ENCODE measurements around the gene MSTO1.
"Not testable (repeated sequence)": the region's sequence is repeated elsewhere in the genome, so short reads cannot be mapped to it uniquely, and the experiment has no call there.

The MSTO1 gene

DNA sequence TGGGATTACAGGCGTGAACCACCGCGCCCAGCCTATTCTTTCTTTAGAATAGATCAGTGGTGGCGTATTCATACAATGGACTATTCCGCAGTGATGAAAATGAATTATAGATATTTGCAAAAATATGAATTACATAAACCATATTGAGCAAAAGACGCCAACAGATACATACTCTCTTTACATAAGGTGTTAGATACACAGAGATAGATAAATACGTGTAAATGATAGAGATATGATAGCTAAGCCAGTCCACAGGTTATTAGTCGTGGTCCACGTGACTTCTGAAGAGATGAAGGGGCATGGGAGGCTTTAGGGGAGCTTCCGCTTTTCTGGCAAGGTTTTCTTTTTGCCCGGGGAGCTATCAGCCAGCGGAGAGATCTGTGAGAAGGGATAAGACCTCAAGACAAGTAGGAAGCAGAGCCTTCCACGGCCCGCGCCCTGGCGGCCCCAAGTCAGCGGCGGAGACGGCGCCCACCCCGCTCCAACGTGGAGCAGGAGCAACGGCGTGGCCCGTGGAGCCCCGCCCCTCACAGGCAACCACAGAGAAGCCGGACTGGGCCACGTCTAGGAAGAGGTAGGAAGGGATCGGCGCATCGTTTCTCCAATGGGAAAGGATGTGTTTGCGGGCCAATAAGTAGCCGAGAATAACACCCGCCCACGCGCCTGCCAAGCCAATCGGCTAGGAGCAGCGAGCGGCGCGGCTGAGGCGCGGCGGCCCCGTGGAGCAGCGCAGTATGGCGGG, at the start of gene MSTO1:
MSTO1 (plus strand) TSS at position 704 of the 742 bp plus-strand sequence; CDS start at position 735, 31 bp downstream.
- TF ChIP-seq, protein P1, sequence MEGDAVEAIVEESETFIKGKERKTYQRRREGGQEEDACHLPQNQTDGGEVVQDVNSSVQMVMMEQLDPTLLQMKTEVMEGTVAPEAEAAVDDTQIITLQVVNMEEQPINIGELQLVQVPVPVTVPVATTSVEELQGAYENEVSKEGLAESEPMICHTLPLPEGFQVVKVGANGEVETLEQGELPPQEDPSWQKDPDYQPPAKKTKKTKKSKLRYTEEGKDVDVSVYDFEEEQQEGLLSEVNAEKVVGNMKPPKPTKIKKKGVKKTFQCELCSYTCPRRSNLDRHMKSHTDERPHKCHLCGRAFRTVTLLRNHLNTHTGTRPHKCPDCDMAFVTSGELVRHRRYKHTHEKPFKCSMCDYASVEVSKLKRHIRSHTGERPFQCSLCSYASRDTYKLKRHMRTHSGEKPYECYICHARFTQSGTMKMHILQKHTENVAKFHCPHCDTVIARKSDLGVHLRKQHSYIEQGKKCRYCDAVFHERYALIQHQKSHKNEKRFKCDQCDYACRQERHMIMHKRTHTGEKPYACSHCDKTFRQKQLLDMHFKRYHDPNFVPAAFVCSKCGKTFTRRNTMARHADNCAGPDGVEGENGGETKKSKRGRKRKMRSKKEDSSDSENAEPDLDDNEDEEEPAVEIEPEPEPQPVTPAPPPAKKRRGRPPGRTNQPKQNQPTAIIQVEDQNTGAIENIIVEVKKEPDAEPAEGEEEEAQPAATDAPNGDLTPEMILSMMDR (IDR thresholded peaks at IDR 0.05; ENCODE audit: control extremely low read depth, extremely low read depth, low read depth, missing control alignments): no peak
- POLR2A ChIA-PET: interaction anchor here (0.5 kb wide), 1 partner anchor 73 kb away, joined by 3 read pairs; no protein-coding TSS in a partner anchor
- CTCF ChIA-PET: interaction anchor here (1.2 to 1.5 kb wide), 4 partner anchors 11 to 359 kb away, joined by 3 to 6 read pairs (median 4); no protein-coding TSS in a partner anchor
- peak; percentile 93 for DNase-seq (ENCODE audit: extremely low spot score)

DNA sequence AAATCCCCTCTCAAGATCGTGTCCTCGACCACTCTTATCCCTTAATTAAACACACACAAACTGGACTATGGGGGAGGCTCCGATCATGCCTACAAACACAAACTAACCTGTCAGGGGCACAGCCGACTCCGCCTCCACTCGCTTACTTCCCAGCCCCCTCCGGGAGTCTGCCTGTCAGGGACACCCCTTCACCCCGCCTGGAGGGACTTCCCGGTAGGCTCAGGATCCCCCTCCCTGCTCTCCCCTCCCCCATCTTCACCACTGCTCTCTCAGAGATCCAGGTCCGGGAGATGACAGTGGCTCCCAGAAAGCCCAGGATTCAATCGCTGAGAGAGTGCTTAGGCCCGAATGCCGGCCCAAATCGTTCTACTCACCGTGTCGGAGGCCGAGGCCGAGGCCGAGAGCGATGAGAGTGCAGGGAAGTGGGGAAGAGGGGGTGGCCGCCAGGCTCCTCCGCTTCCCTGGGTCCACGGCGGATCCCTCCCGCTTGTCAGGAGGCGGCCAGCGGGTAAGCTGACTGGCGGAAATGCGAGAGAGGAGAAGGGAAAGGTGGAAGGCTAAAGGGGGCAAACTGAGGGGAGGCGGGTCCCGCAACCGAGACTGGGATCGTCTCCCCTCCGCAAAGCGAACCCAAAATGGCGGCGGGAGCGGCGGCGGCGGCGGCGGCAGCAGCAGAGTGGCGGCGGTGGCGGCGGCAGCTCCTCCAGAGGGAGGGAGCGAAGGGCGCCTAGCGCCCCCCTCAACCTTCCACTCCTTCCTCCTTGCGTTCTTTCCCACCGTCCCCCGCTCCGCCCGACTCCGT, 48.0 kb upstream of the MSTO1 start:
- POLR2A ChIA-PET, CTCF ChIA-PET: not testable (repeated sequence)
- DNase-seq (ENCODE audit: extremely low spot score): peak; percentile 45

DNA sequence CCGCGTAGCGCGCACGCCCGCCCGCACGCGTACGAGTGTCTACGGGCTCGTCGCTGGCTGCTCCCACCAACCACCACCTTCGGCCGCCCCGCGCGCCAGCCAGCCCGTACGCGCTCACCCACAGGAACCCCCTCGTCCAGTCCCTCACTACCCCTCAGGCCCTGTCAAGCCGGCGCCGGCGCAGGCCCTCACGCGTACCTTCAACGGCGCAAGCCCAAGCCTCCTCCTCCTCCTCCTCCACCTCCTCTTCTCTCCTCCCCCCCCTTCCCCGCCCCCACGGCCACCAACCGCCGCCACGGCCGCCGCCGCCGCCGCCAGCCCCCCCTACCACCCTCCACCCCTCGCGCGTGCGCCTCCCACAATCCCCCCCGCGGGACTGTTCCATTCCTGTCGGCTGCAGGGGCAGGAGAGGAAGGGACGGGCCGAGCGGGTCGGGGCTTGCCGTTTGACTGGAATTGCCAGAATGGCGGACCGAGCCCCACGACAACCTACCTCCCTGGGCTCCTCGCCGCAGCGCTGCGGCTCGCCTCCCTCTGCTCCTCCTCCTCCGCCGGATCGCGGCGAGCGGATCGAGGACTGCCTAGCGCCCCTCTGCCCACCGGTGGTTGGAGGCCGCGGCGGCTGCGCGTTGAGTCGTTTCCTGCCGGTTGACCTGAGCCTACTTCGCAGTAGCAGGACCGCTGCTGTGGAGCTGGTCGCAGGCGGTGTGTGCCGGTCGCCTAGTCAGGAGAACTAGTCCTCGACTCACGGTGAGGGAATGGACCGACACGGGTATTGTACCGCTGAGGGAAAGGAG, 47.2 kb upstream of the MSTO1 start, which contains the start of gene ASH1L:
ASH1L (minus strand) TSS at position 223 of the 796 bp plus-strand sequence. CDS start 41,284 bp downstream, outside the sequence.
- TF ChIP-seq, protein P1 (IDR thresholded peaks at IDR 0.05; ENCODE audit: control extremely low read depth, extremely low read depth, low read depth, missing control alignments): no peak
- peak; percentile 92 for DNase-seq (ENCODE audit: extremely low spot score)
- POLR2A ChIA-PET: no interaction called here
- CTCF ChIA-PET: interaction anchor here (1.5 kb wide), 1 partner anchor 311 kb away, joined by 4 read pairs; no protein-coding TSS in a partner anchor

DNA sequence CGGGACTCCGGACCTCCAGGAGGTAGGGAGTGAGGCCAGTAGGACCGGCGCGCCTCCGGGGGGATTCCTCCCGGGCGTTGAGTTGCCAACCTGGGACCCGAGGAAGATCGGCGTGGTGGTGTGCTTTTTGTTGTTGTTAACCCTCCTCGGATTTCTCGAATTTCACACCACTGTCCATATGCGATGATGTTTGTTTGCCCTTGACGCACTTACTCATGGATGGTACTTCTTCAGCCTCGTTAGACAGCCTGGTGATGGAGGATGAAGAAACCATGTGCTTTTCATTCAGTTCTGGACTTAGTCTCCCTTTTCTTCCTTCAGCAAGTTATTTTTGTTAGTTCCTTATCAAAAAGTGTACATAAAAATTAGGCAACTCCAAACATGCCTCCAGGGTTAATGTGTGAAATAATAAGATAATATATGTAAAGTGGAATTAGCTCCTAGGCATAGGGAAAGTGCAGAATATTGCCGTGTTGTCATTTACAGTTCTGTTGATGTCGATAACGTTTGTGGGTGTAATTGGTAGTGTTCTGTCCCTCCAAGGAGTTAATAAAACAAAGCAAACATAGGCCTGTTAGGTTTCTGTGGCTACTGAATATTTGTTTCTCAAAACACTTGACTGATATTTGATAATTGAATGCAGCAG, 46.5 kb upstream of the MSTO1 start:
- DNase-seq (ENCODE audit: extremely low spot score); POLR2A ChIA-PET: not testable (repeated sequence)
- CTCF ChIA-PET: interaction anchor here (1.5 kb wide), 1 partner anchor 312 kb away, joined by 4 read pairs; no protein-coding TSS in a partner anchor

DNA sequence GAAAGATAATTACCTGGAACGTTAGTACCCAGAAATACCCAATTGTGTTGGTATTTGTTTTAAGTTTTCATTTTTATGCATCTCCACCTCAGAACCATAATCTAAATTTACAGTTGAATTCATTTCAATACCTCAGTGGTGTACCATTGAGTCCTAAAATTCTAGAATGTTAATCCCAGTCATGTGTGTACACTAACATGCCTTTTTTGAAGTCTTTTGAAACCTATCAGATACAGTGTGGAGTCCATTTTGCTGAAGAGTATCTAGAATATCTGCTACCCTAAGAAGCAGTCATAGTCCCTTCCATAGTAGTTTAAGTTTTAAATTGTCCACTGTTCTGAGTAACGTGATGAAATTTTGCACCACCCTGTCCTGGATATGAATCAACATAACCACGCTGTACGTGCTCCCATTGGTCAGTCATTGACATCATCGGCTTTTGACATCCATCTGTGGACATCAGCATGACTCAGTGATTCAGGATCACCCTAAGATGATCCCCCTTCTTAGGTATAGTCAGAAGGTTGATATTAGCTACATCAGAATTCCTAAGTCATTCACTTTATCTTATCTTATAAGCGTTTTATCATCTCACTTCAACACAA, 39.9 kb upstream of the MSTO1 start:
- ChIA-PET POLR2A (no interaction called here), CTCF (interaction anchor here (1.8 kb wide), 1 partner anchor 319 kb away, joined by 13 read pairs; no protein-coding TSS in a partner anchor)
- DNase-seq (ENCODE audit: extremely low spot score): no peak
- TF ChIP-seq, protein P1 (IDR thresholded peaks at IDR 0.05; ENCODE audit: control extremely low read depth, extremely low read depth, low read depth, missing control alignments): no peak

DNA sequence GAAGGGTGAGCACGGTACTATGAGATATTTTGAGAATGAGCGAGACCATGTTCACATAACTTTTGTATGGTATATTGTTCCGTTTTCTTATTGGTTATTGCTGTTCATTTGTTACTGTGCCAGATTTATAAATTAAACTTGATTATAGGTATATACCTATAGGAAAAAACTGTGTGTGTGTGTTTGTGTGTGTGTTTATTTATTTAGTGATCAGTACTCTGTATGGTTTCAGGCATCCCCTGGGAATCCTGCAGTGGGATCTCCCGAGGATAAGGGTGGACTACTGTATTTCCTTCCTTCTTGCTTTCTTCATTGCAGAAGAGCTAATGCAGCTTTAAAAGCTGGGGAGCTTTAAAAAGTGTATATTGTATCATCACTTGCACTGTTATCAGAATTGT, 39.4 kb upstream of the MSTO1 start:
- DNase-seq (ENCODE audit: extremely low spot score): no peak
- ChIA-PET POLR2A (no interaction called here), CTCF (interaction anchor here (0.8 to 1.8 kb wide), 3 partner anchors 158 to 319 kb away, joined by 3 to 13 read pairs (median 3); no protein-coding TSS in a partner anchor)
- TF ChIP-seq, protein P1 (IDR thresholded peaks at IDR 0.05; ENCODE audit: control extremely low read depth, extremely low read depth, low read depth, missing control alignments): no peak
